ENCODE data around the gene PSRC1.
"Not testable (repeated sequence)": the region's sequence is repeated elsewhere in the genome, so short reads cannot be mapped to it uniquely, and the experiment has no call there.

PSRC1 gene

DNA sequence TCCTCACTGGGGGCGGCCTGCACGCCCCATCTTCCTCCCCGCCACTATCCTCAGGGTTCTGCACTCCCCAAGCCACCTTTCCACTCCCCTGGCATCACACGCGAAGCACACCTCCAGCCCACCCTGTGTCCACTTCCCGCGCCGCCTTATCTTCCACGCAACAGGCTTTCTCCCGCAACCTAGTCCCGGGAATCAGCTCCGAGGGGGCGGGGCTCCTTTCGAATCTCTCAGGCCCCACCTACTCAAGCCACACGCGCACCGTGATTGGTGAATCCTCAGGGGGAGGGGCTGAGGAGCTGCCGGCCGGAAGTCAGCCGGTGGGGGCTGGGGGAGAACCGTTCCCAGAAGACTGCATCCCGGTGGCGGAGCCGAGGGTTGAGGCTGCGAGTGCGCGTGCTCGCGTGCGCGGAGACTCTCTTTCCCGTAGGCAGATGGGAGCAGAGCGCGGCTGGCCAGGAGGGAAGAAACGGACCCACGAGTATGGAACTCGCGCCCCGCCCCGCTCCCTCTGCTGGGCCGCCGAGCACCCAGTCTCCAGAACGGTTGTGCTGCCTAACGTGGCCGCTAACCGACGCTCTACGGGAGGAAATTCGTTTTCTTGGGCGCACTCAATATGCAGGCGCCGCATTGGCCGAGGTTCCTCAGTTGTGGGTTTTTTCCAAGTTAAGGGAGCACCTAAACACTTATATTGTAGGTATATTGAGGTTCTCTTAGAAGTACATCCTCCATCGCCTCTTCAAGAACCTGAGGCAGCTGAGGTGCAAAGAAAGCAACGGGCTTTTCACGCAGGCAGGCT, at the start of gene PSRC1:
Gene PSRC1, minus strand, starts transcription at position 194 of the 796 bp plus-strand sequence.
- DNase-seq, result peak; percentile 88

DNA sequence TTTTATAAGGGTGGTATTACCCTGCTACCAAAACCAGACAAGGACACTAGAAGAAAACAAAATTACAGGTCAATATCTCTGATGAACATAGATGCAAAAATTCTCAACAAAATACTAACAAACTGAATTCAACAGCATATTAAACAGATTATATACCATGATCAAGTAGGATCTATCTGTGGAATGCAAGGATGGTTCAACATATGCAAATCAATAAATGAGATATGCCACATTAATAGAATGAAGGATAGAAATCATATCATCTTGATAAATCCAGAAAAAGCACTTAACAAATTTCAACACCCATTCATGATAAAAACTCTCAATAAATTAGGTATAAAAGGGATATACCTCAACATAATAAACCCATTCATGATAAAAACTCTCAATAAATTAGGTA, 48.2 kb upstream of the PSRC1 start:
- no peak for DNase-seq

DNA sequence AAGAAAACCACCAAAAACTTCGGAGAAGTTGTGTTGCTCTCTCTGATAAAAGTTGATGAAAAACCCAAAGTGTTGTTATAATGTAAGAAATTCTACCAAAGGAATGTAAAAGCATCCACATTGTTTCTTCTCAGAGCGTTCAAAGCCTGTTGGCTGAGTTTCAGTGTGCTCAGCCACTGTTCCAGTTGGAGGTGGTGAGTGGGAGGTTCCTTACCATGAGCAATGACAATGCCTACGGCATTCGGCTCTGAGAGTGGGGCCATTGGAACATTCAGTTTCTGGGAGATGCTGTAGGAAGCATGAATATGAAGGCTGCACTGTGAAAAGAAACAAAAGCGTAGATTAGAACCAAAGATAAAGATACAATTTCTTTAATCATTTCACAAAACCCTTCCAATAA, 44.3 kb upstream of the PSRC1 start:
- no peak for DNase-seq

DNA sequence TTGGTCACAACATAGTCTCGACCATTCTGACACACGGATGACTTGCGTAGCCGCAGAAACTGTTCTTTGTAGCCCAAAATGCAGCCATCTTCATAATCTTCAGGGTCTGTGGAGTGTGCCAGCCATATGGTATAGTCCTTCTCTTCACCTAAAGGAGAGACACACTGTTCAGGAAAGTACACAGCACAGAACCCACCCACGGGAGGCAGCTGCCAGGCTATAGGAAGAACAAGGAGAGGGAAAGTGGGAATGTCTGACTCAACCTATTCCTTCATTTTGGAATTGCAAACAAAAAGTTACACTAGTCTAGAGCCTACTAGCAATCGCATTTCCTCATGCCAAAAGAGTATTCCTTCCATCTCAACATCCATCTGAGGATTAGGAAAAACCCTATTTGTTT, 40.0 kb upstream of the PSRC1 start:
- DNase-seq, result no peak

DNA sequence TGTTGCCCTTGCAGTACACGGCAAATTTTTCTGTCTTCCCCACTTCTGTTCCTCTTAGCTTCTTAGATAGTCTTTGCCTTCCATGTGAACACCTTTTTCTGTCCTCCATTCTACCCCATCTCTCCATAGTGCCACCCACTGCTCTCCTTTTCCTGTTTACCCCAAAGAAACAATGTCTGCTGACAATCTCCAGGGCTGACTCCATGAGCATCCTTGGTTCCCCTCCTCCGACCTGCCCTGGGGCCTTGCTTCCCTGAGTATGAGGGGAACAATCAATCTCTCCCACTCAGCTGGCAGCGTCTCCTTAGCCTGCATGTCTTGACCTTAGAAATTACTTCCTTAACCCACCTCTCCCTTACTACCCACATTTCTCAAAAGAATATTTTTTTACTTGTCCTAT, 36.2 kb upstream of the PSRC1 start:
- DNase-seq, result no peak

DNA sequence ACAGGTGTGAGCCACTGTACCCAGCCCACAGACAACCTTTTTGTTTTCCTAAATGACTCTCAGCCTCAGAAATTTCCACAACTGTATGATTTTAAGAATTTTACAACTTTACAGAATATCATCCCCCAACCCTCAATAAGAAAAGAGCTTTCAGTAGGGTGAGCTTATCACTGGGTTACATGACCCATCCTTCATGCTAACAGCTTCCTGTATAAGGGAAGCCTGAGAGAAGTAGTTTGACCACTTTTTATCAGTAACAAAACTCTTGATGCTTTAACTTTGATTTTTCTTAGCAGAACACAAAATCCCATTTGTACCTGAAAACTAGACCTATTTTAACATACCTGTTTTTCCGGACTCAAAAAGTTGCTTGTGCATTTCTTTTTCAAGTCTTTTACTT, 33.6 kb upstream of the PSRC1 start:
- DNase-seq, result no peak

GRCh38 chr1:109315288-109315687, 32.3 kb upstream of the PSRC1 start:
- no peak for DNase-seq

DNA sequence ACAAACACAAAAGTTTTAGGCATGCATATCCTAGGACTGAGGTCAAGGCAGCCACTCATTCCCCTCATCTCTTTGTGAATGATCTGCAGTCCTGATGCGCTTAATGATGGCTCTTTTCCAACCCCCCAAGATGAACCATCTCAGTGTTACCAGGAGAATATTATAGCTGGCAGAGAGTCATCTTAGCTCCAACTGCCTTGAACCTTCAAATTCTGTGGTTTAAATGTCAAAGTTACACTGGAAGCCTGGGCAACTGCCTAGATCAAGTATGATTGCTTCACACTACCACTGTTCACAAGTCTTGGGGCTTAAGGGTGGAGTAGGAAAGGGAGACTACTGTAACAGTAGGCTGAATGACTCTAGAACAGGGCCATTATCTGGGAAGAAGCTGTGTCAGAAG, 31.9 kb upstream of the PSRC1 start:
- no peak for DNase-seq

DNA sequence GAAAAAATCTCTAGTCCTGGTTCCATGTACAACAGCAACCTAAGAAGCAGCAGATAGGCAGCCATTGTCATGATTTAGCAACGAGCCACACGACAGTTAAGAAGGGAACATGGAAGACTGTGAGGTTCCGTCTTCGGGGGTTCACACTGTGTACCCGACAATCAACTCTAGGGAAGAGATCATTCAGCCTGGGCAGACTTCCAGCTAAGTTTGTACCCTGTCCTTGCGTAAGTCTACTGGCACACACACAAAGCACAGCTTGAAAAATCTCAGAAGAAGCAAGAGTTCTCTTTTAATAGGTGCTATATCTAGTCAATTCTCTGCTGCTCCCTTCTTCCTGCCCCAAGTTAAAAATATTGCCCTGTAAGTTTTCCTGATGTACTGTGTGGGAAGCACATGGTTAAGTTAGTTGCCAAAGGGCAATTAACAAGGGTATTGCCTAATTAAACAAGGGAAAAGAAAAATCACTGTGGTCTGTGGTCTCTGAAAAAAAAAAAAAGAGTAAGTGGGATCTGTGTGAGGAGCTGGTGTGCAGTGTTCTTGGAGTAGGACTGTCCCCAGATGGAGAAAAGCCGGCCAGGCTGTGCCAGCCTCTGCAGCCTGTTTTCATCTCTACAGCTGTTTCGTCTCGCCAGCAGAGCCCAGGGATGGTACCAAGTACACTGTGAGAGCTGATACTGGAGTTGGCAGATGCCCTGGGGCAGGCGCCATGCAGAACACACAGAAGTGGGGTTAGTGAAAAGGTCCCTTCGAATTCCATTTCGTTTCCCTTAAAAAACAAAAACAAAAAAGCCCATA, 30.2 kb upstream of the PSRC1 start:
- DNase-seq, result no peak

GRCh38 chr1:109312246-109312645, 29.3 kb upstream of the PSRC1 start:
- no peak for DNase-seq

- DNase-seq, result no peak
Observed at GRCh38 chr1:109309347-109309746, 26.4 kb upstream of the PSRC1 start.

GRCh38 chr1:109307274-109308021, 24.5 kb upstream of the PSRC1 start:
- DNase-seq, result no peak

DNA sequence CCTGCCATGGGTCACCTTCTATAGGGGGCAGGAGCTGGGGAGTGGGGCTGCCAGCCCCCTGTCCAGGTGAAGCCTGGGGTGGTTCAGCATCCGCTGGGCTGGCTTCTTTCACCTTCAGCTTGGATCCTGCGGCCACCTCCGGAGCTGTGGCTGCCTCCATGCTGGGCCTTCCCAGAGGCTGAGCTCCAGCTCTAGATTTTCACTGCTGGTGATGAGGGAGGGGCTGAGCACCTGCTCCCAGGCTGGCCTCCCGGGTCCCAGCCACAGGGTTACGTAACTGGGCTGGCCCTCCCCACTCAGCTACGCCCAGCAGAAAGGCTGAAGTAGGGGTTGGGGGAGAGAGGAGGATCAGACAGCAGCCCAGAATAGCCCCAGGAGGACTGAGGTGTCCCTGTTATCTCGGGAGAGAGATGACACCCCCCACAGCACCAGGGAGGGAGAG, 23.9 kb upstream of the PSRC1 start, which contains the start of gene MYBPHL:
Gene MYBPHL, minus strand, starts transcription at position 180 of the 442 bp plus-strand sequence. Its CDS starts 20 bp downstream, at position 160.
- DNase-seq, result no peak

GRCh38 chr1:109305991-109306390, 23.0 kb upstream of the PSRC1 start:
- DNase-seq, result not testable (repeated sequence)

- no peak for DNase-seq
Observed at GRCh38 chr1:109304226-109304920, 21.4 kb upstream of the PSRC1 start.

- DNase-seq, result no peak
Observed at GRCh38 chr1:109301874-109302273, 18.9 kb upstream of the PSRC1 start.

- no peak for DNase-seq
Observed at GRCh38 chr1:109300650-109301151, 17.8 kb upstream of the PSRC1 start.

DNA sequence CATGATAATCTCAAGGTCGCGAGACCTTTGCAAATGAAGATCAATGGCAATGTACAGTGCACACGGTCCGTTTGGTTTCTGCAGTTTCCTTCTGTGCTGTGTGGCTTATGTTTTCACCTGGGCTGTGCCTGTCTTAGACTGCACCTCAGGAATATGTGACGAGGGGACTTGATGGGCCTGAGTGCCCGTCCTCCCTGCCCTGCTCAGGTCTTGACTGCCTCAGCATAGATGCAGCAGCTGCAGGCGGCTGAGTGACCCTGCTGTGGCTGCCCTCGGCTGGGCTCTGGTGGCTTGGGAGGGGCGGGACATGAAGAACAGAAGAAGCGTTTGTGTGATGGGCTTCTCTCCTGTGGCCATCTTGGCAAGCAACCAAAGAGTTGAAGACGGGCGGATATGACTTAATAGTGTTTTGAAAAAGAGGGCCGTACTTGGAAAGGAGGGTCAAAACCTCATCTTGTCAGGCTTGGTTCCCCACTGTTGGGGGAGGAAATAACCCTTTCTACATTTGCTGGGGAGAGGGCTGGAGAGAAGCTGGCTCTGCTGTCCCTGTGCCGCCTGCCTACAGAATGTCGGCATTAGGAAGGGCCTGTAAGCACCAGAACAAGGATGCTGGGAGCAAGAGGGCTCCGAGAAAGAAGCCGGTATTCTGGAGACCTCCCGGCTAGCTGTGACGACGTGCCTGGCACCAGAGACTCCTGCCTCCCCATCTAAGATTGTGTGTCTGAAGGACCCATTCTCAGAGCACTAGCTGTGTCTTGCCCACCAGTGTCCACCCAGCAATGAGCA, 16.8 kb upstream of the PSRC1 start:
- DNase-seq, result no peak

- DNase-seq, result no peak
Observed at GRCh38 chr1:109298666-109299557, 16.0 kb upstream of the PSRC1 start.

GRCh38 chr1:109296782-109297181, 13.8 kb upstream of the PSRC1 start:
- no peak for DNase-seq

All from stimulated activated CD4-positive, alpha-beta T cell treated with anti-CD3 and anti-CD28 coated beads, Interleukin-4, amount 100 ng/mL, for 1 hour (primary cell).